GM18505 (cell line): ENCODE data around the gene RBM48.
"Not testable (repeated sequence)": the region's sequence is repeated elsewhere in the genome, so short reads cannot be mapped to it uniquely, and the experiment has no call there.

Experiments used
- ATAC-seq: cut with Tn5 transposase; IDR thresholded peaks from one replicate; pipeline ENCODE4 v1.9.1; 2021; ENCODE audit not compliant: unreplicated experiment
- POLR2A ChIP-seq: IDR thresholded peaks from 4 replicates; pipeline ENCODE4 v1.6.1; 2011; ENCODE audit warnings: borderline replicate concordance; ENCODE audit not compliant: insufficient read depth, insufficient read length; ENCODE audit errors: extremely low read depth

RBM48 gene

GRCh38 chr7:92513167-92513902 is 15.3 kb upstream of the RBM48 start:
- no peak for ATAC-seq
- TF ChIP-seq POLR2A, result no peak

GRCh38 chr7:92517631-92518030 is 11.0 kb upstream of the RBM48 start:
- ATAC-seq, result no peak
- TF ChIP-seq POLR2A, result no peak

- TF ChIP-seq POLR2A, result no peak
- ATAC-seq, result no peak
Measured at GRCh38 chr7:92520024-92520423, 8.6 kb upstream of the RBM48 start.

GRCh38 chr7:92523110-92523509 is 5.5 kb upstream of the RBM48 start:
- TF ChIP-seq POLR2A, result no peak
- no peak for ATAC-seq

DNA sequence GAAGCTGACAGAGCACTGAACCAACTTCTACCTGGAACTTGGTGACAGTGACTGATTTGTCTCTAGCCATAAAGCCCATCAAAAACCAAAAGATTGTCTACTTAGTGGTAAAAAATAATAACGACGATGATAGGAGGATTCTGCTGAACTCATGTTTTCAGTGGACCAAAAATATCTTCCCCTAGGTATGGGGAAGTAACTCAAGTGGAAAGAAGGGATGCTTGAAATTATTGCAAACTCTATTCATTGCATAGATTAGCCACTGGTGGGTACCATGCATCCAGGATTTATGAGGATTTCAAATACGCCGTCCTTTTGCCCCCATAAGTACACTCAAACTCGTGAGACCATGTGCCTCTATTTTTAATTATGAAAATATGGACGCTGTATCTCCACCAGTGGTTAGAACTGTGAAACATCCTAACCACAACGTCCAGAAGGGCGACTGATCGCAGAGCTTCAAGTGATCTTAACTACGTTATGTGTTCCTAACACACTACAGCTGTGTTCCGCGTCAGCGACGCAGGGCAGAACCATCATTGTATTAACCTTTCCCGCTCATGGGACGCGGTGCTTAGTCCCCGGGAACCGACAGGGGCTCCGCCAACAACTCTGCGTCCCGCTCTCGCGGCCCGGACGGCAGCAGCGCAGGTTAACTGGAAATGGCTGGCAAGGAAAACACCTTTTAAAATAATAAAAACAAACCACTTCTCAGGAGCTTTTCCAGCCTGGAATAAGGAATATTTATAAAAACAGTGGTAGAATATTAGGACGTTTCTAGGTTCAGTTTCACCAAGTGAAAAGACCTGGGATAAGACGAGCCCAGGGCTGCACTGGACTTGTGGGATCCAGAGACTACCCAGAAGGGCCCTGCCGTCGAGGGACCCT is 1.1 kb upstream of the RBM48 start:
- peak; percentile 26 for ATAC-seq
- TF ChIP-seq POLR2A, result no peak

GRCh38 chr7:92528958-92529264 is 316 bp downstream of the RBM48 start:
- ATAC-seq, result peak; percentile 1

GRCh38 chr7:92534572-92534971 is 6.0 kb downstream of the RBM48 start:
- TF ChIP-seq POLR2A, result no peak
- no peak for ATAC-seq

More at GRCh38 chr7:92528958-92529264, 316 bp downstream of the RBM48 start:
- TF ChIP-seq POLR2A, result no peak

- not testable (repeated sequence) for ATAC-seq
Measured at GRCh38 chr7:92543542-92543941, 14.9 kb downstream of the RBM48 start.

- not testable (repeated sequence) for ATAC-seq
Measured at GRCh38 chr7:92545116-92545515, 16.5 kb downstream of the RBM48 start.

DNA sequence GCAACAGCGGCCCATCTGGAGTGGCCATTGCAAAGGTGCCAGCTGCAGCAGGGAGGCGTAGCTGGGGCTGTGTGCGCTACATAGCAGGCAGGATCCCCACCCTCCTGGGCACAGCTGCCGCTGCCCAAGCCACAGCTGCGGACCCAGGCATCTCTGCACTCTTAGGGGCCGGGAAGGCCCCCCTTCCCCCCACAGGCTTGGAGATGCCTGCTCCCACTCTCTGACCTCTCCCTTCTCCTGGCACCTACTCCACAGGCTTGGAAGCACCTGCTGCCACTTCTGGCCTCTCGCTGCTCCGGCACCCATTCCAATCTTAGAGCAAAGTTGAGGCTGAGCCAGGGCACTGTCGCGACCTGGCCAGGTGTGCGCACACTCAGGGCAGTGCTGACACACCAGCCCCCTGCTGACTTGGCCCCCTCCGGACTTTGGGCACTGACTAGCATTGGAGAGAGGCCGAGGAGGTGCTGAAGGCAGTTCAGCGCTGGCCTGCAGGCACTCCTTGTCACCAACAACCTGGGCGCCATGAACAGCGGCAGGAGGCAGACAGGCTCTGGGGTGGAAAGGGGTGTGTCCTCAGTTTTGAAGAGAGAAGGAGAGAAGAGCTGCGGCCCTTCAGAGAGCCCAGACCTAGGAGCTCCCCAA is 18.4 kb downstream of the RBM48 start:
- ATAC-seq, result no peak
- no peak for TF ChIP-seq POLR2A

GRCh38 chr7:92547579-92547978 is 19.0 kb downstream of the RBM48 start:
- ATAC-seq, result no peak
- TF ChIP-seq POLR2A, result no peak

- ATAC-seq, result no peak
- TF ChIP-seq POLR2A, result no peak
Measured at GRCh38 chr7:92550194-92550593, 21.6 kb downstream of the RBM48 start.

GRCh38 chr7:92557249-92557648 is 28.7 kb downstream of the RBM48 start:
- no peak for ATAC-seq
- no peak for TF ChIP-seq POLR2A
